GM21786 (cell line): ENCODE data around the gene SLC39A9.

Experiments used
- ATAC-seq: cut with Tn5 transposase; IDR thresholded peaks from one replicate; pipeline ENCODE4 v1.9.1; 2021; ENCODE audit not compliant: unreplicated experiment

Gene SLC39A9, protein sequence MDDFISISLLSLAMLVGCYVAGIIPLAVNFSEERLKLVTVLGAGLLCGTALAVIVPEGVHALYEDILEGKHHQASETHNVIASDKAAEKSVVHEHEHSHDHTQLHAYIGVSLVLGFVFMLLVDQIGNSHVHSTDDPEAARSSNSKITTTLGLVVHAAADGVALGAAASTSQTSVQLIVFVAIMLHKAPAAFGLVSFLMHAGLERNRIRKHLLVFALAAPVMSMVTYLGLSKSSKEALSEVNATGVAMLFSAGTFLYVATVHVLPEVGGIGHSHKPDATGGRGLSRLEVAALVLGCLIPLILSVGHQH

DNA sequence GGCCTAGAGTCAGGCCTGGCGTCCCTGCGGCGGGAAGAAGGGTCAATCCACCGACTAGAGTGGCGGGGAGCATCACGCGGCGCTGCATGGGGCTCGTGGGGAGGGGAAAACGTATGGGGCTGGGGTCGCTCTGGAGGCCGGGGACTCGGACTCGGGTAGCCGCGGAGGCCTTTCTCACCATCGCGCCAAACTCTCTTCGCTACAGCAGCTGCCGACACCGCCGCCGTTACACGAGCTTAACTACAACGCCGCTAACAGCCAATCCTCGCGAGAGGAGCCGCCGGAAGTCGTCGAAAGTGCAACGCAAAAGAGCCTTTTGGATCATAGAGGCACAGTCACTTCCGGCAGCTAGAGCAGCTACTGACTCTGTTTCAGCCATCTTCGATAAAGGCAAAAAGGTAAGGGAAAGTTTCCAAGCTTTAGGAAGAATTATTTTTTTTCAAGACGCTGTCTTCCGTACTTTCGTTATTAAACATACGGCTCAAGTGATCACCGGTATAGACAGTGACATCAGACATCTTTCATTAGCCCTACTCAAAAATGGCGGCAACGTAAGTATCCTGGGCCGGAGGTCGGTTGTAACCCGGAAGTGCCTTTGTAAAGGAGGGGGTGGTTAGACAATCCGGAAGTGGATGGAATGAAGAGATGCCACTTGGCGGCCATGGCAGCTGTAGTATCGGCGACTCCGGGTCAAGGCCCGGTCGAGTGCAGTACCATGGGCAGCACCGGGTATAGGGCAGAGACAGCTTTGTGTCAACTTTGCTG lies at the start of gene SLC39A9, which contains the start of gene ERH:
Gene SLC39A9 (plus strand): TSS at position 640 of the 765 bp plus-strand sequence. CDS start 678 bp downstream, outside the sequence.
Gene ERH (minus strand): TSS at position 247 of the 765 bp plus-strand sequence. CDS start 66 bp downstream, at position 181.
- peak; percentile 84 for ATAC-seq

DNA sequence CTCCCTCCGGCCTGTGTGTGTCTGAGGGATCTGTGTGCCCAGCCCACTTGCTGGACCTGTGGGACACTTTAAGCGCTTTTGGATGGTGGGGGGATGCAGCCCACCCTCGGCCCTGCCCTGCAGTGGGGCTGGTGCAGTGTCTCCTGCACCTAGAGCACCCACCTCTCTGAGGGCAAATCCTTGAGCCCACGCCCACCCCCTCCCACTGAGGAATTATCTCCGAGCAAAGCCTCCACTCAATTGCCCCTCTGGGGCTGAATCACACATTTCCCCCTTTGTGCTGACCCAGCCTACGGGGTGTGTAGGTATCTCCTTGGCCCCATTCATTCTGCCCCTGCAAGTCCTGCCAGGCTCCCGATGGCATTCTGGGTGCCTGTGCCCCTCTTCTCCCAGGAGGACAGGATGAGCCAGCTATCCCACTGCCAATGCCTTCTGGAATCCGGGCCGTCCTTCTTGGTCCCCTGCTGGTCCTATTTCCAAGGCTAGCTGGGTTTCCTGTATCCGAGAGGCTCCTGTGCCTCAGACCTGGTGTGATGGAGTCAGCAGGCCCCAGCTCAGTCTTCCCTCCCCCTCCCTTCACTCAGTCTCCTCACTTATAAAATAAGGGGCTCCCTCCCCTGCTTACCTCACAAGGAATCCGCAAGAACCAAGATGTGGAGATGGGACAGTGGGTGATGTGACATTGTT lies 49.3 kb upstream of the SLC39A9 start:
- no peak for ATAC-seq

DNA sequence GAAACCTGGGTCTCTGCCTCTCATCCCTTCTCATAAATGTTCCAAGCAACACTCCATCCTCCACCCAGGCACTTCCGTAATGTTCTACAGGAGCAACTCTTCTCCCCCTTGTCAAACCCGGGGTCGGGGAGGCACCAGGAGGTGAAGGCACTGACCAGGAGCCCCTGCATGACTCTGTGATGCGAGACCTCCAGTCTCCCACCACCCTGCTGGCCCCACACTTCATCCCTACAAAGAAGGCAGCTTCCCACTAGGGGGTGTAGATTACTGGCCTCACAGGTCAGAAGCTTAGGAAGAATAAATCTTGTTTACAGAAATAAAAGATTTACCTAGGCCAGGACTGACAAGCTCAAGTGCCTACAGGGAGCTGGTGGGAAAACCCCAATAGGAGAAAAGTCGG lies 47.6 kb upstream of the SLC39A9 start:
- ATAC-seq: no peak

DNA sequence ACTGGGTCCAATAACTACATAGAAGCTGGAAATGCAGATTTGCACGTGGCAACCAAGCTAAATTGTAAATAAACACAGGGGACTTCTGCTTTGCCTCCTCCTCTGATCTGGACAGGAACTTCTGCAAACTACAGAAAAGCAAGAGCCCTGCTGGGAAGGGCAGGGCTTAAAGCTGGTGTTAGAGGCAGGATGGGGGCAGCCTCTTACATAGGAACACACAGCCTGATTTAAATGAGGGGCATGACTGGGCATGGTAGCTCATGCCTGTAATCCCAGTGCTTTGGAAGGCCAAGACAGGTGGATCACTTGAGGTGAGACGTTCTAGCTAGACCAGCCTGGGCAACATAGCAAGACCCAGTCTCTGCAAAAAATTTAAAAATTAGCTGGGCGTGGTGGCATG lies 47.1 kb upstream of the SLC39A9 start:
- ATAC-seq: no peak

DNA sequence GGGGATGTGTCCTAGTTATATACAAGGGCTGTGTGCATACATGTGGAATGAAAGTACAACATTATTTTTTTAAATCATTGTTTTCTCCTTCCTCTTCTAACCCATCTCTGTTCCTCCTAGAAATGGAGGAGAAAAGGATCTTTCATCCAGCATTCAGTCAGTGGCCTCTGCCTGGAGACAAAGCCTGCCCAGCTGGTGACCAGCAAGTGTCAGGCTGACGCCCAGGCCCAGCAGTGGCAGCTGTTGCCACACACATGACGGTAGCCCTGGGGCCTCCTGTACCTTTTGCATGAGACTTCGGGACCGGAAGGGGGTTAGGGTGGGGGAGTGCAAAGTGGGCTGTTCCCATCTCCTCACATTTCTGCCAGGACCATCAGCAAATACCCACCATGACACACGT lies 46.6 kb upstream of the SLC39A9 start:
- ATAC-seq: no peak

DNA sequence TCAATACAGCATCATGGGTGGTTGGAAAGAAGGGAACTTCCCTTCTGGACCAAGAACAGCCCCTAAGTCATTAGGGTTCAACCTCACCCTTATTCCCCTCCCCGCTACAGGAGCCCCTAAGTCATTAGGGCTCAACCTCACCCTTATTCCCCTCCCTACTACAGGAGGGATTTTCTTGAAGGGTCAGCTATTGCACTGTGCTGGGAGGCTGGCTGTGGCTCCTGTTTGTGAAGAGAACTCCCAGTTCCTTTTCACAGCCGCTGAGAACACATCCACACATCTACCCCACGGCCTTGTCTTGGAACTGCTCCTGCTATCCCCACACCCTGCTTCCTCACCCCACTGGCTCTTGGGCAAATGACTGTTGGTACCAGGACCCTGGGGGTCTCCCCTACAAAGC lies 45.3 kb upstream of the SLC39A9 start:
- ATAC-seq: no peak

DNA sequence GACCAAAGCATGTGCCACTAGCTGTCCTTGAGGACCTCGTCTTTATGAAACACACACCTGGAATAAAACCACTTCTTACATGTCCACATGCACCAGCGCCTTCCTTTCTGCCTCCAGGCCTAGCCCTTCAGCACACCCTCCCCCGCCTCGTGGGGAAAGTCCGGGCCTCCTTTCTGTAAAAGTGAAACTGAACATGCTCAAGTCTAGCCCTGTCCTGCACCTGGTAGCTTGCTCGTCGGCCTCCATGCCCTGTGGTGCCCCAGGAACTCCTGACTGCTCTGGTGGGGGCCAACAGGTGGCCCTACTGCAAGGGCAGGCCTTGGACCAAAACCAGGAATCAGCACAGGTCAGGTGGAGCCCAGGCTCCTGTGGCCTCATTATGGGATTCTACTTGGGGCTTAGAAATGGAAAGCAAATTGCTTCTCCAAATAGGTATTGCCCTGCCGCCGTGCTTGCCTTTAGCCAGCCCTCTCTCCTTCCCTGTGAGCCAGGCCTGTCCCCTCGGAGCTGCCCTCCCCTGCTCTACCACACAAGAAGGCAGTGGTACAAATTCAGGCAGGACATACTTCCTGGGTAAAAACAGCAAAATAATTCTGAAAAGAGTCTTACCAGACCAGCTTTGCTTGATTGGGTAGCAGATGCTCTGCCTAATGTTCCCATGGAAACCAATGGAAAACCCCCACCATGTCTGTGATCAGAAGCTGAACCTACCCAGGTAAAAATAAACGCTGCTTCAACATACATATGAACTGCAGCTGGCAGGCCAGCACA lies 43.9 kb upstream of the SLC39A9 start:
- ATAC-seq: peak; percentile 86

DNA sequence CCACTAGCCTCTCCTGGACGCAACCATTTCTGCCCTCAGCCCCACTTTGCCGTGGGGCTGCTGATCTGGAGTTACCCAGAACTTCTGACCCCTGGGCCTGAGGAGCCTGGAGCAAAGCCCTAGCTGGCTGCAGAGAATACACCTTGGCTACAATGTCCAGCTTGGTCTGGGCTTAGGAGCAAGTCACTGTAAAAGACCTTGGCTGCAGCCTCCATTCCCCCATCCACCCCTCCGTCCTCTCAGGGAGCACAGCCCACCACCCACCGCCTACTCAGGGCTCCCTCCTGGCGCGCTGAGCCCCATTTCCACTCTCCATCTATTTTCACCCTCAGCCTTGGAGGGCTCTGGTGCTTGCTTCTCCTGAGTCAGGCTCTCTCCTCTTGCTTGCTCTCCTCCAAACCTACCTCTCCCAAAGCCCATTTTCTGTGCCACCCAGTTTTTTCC lies 43.3 kb upstream of the SLC39A9 start:
- no peak for ATAC-seq

DNA sequence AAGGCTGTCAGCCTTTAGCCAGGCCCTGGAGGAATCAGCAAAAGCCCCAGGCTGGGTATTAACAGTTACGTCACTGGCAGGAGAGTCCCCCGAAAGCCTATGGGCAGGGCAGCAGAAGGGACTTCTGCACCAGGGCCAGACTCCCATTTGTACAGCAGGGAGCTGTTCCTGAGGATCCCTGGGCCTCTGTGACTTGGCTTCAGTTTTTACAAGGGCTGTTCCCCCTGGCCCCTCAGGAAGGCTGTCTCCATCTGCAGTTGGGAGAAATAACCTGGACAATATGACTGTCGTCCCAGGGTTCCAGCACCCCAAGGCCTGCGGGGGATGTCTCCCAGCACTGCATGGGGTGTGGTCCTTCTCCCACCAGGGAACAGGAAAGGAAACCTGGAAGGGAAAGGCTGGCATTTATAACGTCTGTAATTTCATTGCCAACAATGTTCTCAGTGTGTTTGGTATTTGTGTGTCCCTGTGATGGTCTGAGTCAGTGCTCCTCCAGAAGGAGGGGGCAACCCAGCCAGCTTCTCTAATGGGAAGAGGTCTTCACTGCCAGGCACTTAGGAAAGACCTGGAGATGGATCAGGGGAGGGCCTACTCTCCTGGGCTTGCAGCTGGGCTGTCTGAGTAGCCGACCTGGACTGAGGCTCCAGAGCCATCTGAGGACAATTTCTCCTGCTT lies 42.7 kb upstream of the SLC39A9 start:
- no peak for ATAC-seq

DNA sequence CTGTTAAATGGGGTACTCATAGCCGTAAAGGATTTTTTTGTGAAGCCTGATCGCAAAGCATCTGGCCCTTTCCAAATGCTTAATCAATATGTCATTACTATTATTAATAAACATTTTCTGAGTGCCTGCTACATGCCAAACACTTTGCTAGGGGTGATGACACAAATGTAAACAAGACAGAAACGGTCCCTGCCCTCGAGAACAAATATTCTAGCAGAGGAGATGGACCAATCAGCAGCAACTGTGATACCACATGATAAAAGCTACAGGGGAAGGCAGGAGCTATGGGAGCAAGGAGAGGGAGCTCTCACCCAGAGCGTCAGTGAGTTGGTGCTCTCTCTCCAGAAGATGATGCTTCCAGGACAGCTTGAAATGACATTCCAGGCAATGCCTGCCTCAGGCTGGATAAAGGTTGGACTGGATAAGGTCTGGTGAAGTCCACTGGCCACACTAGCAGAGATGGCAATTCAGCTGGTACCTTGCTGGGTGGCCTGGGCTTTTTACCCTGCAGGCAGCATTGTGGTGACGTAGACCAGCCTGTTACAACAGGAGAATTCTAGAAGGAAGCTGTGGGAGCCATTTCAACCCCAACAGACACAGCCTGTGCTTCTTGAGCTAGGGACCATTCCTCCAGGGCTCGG lies 41.5 kb upstream of the SLC39A9 start:
- no peak for ATAC-seq

DNA sequence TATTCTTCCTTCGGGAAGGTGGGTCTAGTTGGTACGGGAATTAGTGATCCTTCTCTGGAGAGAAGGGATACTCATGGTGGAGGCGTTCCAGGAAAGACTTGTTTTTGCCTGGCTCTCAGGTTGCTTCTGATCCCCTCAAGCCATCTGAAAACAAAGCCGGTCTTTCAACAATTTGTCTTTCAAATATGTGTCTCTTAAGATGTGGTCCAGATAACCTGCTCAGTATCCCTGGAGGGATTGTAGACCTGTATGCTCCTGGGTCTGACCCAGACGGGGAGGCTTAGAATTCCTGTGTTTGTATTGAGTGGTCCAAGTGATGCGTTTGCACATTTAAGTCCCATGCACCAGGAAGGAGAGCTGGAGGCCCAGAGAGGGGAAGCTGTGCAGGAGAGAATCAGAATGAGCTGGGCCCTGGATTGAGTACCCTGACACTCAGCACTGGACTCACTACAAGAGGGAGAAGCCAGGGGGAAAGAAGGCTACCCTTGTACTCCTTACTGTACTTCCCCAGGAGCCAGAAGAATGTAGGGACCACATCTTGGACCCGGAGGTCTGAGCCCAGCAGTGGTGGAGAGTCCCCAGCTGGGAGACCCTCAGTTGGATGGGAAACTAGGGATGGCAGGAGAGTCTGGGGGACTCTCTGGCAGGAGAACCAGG lies 40.8 kb upstream of the SLC39A9 start:
- ATAC-seq: no peak

DNA sequence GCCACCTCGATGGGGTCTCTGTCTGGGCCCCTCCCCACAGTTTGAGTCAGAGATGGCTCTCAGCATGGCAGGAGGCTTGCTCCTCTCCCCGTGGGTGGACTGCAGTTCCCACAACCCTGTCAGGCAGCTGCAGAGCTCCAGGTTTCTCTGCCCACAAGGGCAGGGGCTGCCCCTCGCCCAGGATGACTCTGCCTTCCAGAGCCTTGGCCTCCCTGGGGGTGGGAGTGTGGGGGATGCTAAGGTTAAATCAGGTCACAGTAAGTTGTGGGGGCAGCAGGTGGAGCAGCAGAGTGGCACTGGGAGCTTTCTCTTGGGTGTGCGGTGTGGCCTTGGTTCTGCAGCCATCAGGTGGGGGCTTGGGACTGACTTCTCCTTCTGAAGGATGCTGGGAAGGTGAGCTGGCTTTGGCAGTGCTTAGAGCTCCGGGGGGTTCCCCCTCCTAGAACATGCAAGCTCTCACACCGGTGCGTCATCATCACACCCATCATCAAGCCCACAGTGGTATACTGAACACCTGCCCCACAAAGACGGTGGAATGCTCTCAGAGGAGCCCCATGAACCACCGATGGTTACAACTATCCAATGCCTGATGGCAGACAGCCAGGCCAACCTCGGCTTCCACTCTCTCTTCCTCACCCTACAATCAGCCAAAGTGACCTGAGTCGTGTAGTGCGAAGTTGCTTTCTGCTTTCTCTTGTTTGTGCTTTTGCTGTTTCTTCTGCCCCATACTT lies 40.1 kb upstream of the SLC39A9 start:
- ATAC-seq: no peak

DNA sequence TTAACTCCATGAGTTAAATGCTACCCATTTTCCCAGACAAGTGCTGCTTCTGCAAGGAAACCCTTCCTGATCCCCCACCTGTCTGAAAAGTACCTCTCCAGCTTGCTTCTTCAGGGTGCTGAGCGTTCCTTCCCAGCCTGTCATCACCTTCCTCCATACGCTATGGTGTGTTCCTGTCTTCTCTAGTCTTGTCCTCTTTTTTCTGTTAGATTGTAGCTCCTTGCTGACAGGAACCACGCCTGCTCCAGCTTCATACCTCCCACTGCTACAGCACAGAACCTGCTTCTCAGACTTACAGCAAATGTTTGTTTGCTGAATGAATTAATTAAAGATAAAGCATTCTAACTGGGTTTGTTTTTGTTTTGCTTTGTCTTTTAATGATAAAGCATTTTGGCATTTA lies 39.5 kb upstream of the SLC39A9 start:
- ATAC-seq: no peak

DNA sequence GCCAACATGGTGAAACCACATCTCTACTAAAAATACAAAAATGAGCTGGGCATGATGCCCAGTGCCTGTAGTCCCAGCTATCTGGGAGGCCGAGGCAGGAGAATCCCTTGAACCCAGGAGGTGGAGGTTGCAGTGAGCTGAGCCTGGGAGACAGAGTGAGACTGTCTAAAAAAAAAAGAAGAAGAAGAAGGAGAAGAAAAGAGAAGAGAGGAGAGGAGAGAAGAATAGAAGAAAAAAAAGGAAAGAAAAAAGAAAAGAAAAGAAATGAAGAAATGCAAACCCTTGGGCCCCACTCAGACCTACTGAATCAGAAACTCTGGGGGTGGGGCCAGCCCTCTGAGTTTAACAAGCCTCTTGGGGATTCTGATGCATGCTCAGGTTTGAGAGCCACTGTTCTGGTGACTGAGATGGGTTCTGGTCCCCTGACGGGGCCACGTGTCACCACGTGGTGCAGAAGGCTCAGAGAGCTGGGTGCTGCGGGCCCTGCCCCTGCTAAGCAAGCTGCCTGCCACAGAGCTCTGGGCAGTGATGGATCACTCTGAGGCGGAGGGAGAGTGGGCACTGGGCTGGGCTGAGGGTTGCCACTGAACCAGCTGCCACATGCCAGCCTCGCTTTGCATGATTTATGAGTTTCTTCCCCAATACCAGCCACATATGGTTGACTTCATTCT lies 37.9 kb upstream of the SLC39A9 start:
- no peak for ATAC-seq

DNA sequence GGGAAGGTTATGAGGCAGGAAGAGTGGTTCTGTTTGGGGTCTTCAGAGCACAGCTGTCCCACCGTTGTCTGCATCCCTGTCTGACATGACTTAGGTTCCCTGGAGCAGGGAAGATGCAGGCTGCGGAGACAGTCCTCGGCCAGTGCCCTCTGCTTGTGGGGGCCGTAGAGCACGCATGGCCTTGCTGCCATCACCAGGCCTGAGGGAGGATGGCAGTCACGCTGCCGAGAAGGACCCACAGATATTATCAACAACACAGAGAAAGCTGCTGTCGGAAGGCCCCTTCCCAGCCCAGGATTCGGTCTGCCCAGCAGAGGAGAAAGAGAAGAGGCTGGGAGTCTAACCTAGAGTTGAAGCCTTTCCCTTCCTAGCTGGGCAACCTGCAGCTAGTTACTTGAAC lies 35.4 kb upstream of the SLC39A9 start:
- ATAC-seq: no peak

DNA sequence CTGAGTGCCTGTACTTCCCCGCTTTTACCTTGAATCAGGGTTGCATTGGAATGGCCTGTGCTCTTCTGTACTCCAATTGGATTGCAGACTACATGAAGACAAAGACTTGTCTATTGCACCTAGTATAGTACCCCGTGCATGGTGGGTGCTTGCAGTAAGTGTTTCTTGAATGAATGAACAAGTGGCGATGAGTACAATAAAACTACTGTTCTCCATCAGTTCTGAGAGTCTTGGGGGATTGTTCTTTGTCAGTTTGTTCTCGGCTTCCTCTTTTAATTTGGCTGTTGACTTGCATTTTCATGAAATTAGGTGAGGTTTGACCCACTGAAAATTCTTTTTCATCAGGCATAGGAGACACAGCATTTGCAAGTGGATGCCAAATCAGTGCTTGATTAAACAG lies 34.5 kb upstream of the SLC39A9 start:
- no peak for ATAC-seq

DNA sequence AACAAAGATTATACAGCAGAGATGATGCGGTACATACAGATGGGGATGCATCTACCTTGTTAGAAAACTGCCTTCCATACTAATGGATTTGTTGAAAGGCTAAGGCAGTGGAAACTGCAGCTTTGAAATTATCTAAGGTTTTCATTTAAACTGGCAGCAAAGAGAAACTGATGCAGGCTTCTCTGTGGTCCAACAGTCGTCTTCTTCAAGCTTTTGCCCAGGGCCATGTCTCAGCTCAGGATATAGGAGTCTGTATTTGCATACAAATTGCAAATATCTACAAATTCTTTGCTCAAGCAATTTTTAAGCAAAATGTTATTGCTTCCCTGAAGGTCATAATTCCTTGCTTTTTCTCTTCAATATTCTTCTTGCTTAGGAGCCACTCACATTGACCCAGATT lies 34.1 kb upstream of the SLC39A9 start:
- ATAC-seq: no peak

DNA sequence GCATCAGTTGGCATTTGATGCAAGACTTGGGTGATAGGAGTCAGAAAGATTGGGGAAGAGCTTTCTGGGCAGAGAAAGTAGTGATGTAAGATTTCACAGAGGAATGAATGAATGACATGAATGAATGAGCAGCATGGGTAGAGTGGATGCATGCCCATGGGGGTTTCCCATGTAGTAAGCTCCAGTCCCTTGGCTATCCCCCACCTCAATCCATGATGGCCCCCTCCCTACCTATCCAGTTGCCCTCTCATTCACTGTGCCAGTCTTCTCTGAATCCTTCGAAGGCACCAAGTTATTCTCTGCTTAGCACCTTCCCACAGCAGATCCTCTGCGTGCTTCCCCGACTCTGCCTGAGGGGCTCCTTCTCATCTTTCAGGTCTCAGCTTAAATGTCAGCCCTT lies 32.4 kb upstream of the SLC39A9 start:
- no peak for ATAC-seq
